Posterior vena cava (tissue), 2 donors: ENCODE measurements around the gene NRG2. TPM values are rescaled to one million over a fixed set of nuclear protein-coding genes. Genes with fewer than 3 reads are reported as not detected.

ENCODE experiments used
- DNase-seq: peaks from one replicate; pipeline ENCODE4 v3.0.0-alpha.2; 2020; ENCODE audit warnings: low spot score
- intact Hi-C, 2 donors: fragments of 100-400 bp; cut with DNase I; formaldehyde crosslinking; loops; one replicate each; pipeline versions ENCODE4 v1.14.1 to v1.14.2; 2022 to 2023
- total RNA-seq, 2 donors: library from RNA; stranded (reverse); fragmentation: NEBNext Ultra II Directional; extraction: Animal tissue kit (Norgen Biotek cat#: 25700); gene quantifications; one replicate each; pipeline ENCODE4 v1.2.1, GENCODE V29; 2021
- donor health status: DM: yes; HTN: yes; CAD: no.
- donor health status: DM: yes; HTN: yes; CAD: no.

Gene NRG2
- total RNA-seq, 2 donors from 2014 or later: 0.51 to 0.90 TPM

- no peak for DNase-seq
- intact Hi-C loops: no loop called here
Measured at GRCh38 chr5:139855946-139856540, 187.1 kb downstream of the NRG2 start.

GRCh38 chr5:139855451-139855850, 187.6 kb downstream of the NRG2 start:
- intact Hi-C loops: no loop called here
- peak; percentile 64 for DNase-seq

GRCh38 chr5:139854953-139855352, 188.1 kb downstream of the NRG2 start:
- intact Hi-C loops: no loop called here
- DNase-seq: peak; percentile 45

GRCh38 chr5:139854029-139854605, 189.0 kb downstream of the NRG2 start:
- DNase-seq: peak; percentile 45
- intact Hi-C loops: no loop called here

- DNase-seq: peak; percentile 62
- intact Hi-C loops: no loop called here
Measured at GRCh38 chr5:139852696-139853095, 190.4 kb downstream of the NRG2 start.

- peak; percentile 71 for DNase-seq
- intact Hi-C loops: no loop called here
Measured at GRCh38 chr5:139851558-139851957, 191.5 kb downstream of the NRG2 start.

DNA sequence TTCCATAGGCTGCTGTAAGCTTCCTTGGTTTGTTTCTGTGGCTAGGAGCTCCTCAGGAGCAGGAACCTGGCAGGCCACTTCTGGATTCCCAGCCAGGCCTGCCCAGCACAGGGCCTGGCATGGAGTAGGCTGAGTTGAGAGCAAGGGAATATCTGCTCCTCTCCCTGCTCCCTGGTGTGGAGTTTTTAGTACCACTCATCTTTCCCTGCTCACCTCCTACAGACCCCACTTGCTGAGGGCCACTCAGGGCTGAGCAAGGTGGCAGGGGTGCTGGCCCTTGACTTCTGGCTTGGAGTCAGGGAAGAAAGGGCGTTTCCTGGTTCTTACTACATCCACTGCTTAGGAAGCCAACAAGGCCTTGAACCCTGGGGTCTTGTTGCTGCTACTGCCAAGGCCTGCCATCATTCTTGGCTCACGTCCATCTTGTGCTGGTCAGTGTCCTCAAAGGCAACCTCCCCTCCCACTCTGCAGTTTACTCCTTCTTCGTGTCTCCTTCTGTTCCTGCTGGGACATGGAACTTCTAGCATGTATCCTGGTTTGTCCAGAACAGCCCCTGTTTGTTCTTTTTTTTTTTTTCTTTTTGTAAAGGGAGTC, 192.6 kb downstream of the NRG2 start:
- intact Hi-C loops: no loop called here
- peak; percentile 64 for DNase-seq

- intact Hi-C loops: loop anchor here in 1 of 2 donors (5.0 kb wide), 1 partner anchor 63 kb away; no protein-coding TSS in a partner anchor
- no peak for DNase-seq
Measured at GRCh38 chr5:139849942-139850341, 193.2 kb downstream of the NRG2 start.

DNA sequence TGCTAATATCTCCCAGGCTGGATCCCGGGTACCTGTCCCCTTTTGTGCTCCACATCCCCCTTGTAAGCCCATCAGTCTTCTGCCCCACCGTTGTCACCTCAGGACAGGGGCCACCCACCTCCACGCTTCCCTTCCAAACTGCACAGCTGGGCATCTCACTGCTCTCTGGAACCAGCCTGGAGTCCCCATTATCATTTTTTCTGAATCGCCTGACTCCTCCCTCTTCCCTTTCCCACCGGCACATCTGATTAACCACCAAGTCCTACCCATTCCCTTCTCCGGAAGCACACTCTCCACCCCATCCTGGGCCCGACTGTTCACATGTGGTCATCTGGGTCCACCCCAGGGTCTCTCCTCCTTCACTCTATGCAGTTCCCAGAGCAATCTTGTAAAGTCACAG, 193.6 kb downstream of the NRG2 start:
- intact Hi-C loops: loop anchor here in 1 of 2 donors (5.0 kb wide), 1 partner anchor 62 kb away; no protein-coding TSS in a partner anchor
- peak; percentile 49 for DNase-seq

- peak; percentile 84 for DNase-seq
- intact Hi-C loops: loop anchor here (1.0 to 5.0 kb wide), 2 partner anchors 61 to 63 kb away; no protein-coding TSS in a partner anchor
Measured at GRCh38 chr5:139848508-139849100, 194.5 kb downstream of the NRG2 start.

- intact Hi-C loops: loop anchor here (1.0 to 5.0 kb wide), 2 partner anchors 61 to 63 kb away; no protein-coding TSS in a partner anchor
- DNase-seq: peak; percentile 90
Measured at GRCh38 chr5:139847790-139848507, 195.2 kb downstream of the NRG2 start.

DNA sequence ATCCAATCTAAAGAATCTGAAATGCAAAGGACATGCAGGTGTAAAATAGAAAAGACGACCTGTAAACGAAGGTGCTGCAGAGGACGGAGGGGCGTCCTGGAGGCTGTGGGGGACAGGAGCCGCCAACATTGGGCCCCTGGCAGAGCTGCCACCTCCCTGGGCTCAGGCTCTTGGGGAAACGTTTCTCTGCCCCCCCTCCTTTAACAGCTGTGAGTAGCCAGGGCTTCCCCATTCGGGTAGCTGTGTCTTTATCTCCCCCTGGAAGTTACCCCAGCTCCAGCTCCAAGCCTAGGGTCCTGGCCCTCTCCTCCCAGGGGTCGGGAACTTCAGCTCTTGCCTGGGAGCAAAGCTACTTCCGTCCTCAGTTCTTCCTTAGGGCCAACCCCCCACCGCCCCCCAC, 196.0 kb downstream of the NRG2 start:
- intact Hi-C loops: loop anchor here in 1 of 2 donors (5.0 kb wide), 1 partner anchor 60 kb away; no protein-coding TSS in a partner anchor
- peak; percentile 51 for DNase-seq

DNA sequence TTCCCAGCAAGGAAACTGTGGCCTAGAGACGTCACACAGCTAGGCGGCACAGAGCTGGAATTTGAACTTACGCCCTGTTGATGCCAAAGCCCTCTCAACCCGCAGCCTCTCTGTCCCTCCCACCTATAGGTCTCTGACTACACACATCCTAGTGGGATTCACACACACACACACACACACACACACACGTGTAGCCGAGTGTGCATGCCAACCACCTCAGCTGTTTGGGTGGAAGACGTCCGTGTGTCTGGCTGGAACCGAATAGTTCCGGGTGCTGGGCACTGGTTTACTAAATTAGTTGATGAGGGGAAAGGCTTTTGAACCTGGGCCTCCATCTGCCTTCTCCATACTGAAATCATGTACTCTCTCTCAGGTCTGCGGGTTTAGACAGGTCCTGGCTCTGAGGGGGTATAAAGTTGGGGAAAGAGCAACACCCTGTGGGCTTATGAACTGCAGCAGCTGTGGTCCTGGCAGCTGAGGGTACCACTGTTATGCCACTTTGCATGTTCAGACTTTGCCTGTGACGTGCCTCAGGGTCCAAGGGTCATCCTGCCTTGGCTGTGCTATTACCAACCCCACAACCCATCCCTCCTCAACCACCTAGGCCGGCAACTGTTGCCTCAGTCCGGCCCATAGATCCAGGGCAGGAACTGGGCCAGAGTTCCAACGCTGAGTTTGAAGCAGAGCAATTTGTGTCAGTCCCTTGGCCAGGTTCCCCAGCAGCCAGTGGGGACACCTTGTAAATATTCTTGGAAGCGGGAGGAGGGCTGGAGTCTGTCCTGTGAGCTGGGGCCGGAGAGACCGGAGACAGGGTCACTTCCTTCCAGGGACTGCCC, 197.0 kb downstream of the NRG2 start:
- peak; percentile 30 for DNase-seq

GRCh38 chr5:139844472-139845145, 198.5 kb downstream of the NRG2 start:
- DNase-seq: peak; percentile 91
- intact Hi-C loops: loop anchor here in 1 of 2 donors (5.0 kb wide), 1 partner anchor 57 kb away; no protein-coding TSS in a partner anchor

More for the DNA sequence above, 197.0 kb downstream of the NRG2 start:
- intact Hi-C loops: loop anchor here in 1 of 2 donors (5.0 kb wide), 1 partner anchor 59 kb away; no protein-coding TSS in a partner anchor

- intact Hi-C loops: loop anchor here in 1 of 2 donors (1.0 kb wide), 1 partner anchor 41 kb away; no protein-coding TSS in a partner anchor
Measured at GRCh38 chr5:139843991-139844390, 199.1 kb downstream of the NRG2 start.

DNA sequence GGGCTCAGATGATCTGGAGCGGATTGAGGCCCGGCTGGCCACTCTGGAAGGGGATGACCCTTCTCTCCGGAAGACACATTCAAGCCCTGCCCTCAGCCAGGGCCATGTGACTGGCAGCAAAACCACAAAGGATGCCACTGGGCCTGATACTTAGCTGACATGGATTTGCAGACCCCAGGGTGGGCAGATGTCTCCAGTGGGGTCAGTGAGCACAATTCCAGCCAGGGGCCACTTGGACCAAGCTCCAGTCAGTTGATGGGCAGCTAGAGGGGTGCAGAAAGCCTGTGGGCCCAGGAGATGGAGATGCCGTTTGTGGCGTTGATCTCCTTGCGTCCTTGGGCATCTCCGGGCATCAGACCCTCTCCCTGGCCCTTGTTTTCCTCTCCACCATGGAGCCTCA, 200.8 kb downstream of the NRG2 start:
- DNase-seq: peak; percentile 76
- intact Hi-C loops: no loop called here

More at GRCh38 chr5:139843991-139844390, 199.1 kb downstream of the NRG2 start:
- peak; percentile 25 for DNase-seq

- intact Hi-C loops: no loop called here
- DNase-seq: no peak
Measured at GRCh38 chr5:139841549-139841948, 201.6 kb downstream of the NRG2 start.

- intact Hi-C loops: no loop called here
- DNase-seq: peak; percentile 62
Measured at GRCh38 chr5:139839918-139840317, 203.2 kb downstream of the NRG2 start.
